ENCODE measurements around the gene NFKBIL1. TPM values are rescaled to one million over a fixed set of nuclear protein-coding genes. Genes with fewer than 3 reads are reported as not detected.

NFKBIL1 gene
- total RNA-seq, 2 donors from 2014 or later, result 17.4 to 26.3 TPM

GRCh38 chr6:31558318-31558625 is 10.9 kb downstream of the NFKBIL1 start:
- DNase-seq, result no peak
- Histone ChIP-seq H3K27me3 (ENCODE audit: control insufficient read depth, insufficient read depth, low read length, poor library complexity, severe bottlenecking) (no peaks in the 10 kb centered on the region), H3K4me3 (ENCODE audit: low read length) (no peak overlapping the region), H3K36me3 (ENCODE audit: control insufficient read depth, insufficient read depth, low read length) (peaks cover 29% of the 10 kb centered on the region), H3K9ac (ENCODE audit: extremely low read depth, low read length, poor library complexity, severe bottlenecking) (no peak overlapping the region), H3K4me1 (ENCODE audit: control insufficient read depth, insufficient read depth, low read length) (no peaks in the 10 kb centered on the region), H3K27ac (ENCODE audit: low read depth, low read length) (no peak overlapping the region), H3K9me3 (ENCODE audit: control insufficient read depth, low read length) (no peaks in the 10 kb centered on the region)
- H3K9me3 Mint-ChIP-seq, result no peaks in the 10 kb centered on the region
- no peak for TF ChIP-seq CTCF (conservative IDR thresholded peaks at IDR 0.05)
- WGBS, 2 experiments (ENCODE audit: insufficient coverage in 1 of 2, insufficient read length in 1 of 2), result 92 to 100% methylated on average over 5 to 8 of the region's 8 CpGs
- H3K27me3 Mint-ChIP-seq (ENCODE audit: insufficient read depth), result no peaks in the 10 kb centered on the region
- H3K4me1 Mint-ChIP-seq, result no peaks in the 10 kb centered on the region
- no peak overlapping the region for H3K27ac Mint-ChIP-seq
- H3K4me3 Mint-ChIP-seq, result no peak overlapping the region
- H3K36me3 Mint-ChIP-seq (ENCODE audit: low read depth), result peaks cover 19% of the 10 kb centered on the region

- Mint-ChIP-seq H3K27me3 (ENCODE audit: insufficient read depth) (no peaks in the 10 kb centered on the region), H3K4me3 (no peak overlapping the region), H3K9me3 (no peaks in the 10 kb centered on the region), H3K4me1 (no peaks in the 10 kb centered on the region), H3K27ac (no peak overlapping the region), H3K36me3 (ENCODE audit: low read depth) (peaks cover 18% of the 10 kb centered on the region)
- Histone ChIP-seq H3K27ac (ENCODE audit: low read depth, low read length) (no peak overlapping the region), H3K27me3 (ENCODE audit: control insufficient read depth, insufficient read depth, low read length, poor library complexity, severe bottlenecking) (no peaks in the 10 kb centered on the region), H3K4me1 (ENCODE audit: control insufficient read depth, insufficient read depth, low read length) (no peaks in the 10 kb centered on the region), H3K9me3 (ENCODE audit: control insufficient read depth, low read length) (no peaks in the 10 kb centered on the region), H3K9ac (ENCODE audit: extremely low read depth, low read length, poor library complexity, severe bottlenecking) (no peak overlapping the region), H3K36me3 (ENCODE audit: control insufficient read depth, insufficient read depth, low read length) (peaks cover 28% of the 10 kb centered on the region), H3K4me3 (ENCODE audit: low read length) (no peak overlapping the region)
- DNase-seq, result no peak
- no peak for TF ChIP-seq CTCF (conservative IDR thresholded peaks at IDR 0.05)
- 84 to 94% methylated on average over 2 to 14 of the region's 14 CpGs for WGBS, 2 experiments (ENCODE audit: insufficient coverage in 1 of 2, insufficient read length in 1 of 2)
Measured at GRCh38 chr6:31558631-31559500, 11.5 kb downstream of the NFKBIL1 start.

GRCh38 chr6:31559606-31559957 is 12.2 kb downstream of the NFKBIL1 start:
- no peak overlapping the region for H3K27ac Mint-ChIP-seq
- H3K9ac ChIP-seq (ENCODE audit: extremely low read depth, low read length, poor library complexity, severe bottlenecking), result no peak overlapping the region
- no peak overlapping the region for H3K4me3 Mint-ChIP-seq

More at GRCh38 chr6:31559606-31559957, 12.2 kb downstream of the NFKBIL1 start:
- Histone ChIP-seq H3K27ac (ENCODE audit: low read depth, low read length) (no peak overlapping the region), H3K4me3 (ENCODE audit: low read length) (no peak overlapping the region), H3K27me3 (ENCODE audit: control insufficient read depth, insufficient read depth, low read length, poor library complexity, severe bottlenecking) (no peaks in the 10 kb centered on the region), H3K9me3 (ENCODE audit: control insufficient read depth, low read length) (no peaks in the 10 kb centered on the region), H3K4me1 (ENCODE audit: control insufficient read depth, insufficient read depth, low read length) (no peaks in the 10 kb centered on the region), H3K36me3 (ENCODE audit: control insufficient read depth, insufficient read depth, low read length) (peaks cover 22% of the 10 kb centered on the region)
- peaks cover 16% of the 10 kb centered on the region for H3K36me3 Mint-ChIP-seq (ENCODE audit: low read depth)
- no peaks in the 10 kb centered on the region for H3K9me3 Mint-ChIP-seq
- no peak for DNase-seq
- H3K27me3 Mint-ChIP-seq (ENCODE audit: insufficient read depth), result no peaks in the 10 kb centered on the region
- H3K4me1 Mint-ChIP-seq, result no peaks in the 10 kb centered on the region
- 76 to 89% methylated on average over 2 to 4 of the region's 4 CpGs for WGBS, 2 experiments (ENCODE audit: insufficient coverage in 1 of 2, insufficient read length in 1 of 2)
- TF ChIP-seq CTCF (conservative IDR thresholded peaks at IDR 0.05), result no peak
